K562 (cell line): ENCODE results near the gene GMPR2. TPM values are rescaled to one million over a fixed set of nuclear protein-coding genes. Genes with fewer than 3 reads are reported as not detected.

Experiments
- ATAC-seq: fragments of 200-7000 bp; cut with Tn5 transposase; 3 replicates; pipeline ENCODE4 v1.9.1; 2020; ENCODE audit warnings: moderate library complexity
- BruUV-seq: library from RNA; stranded (reverse); fragments of 400-500 nt; replicated peaks from 2 replicates; lab custom pipeline; 2021; lab: Mats Ljungman, UMichigan
- CTCF ChIA-PET: fragments of 300-600 bp; formaldehyde crosslinking; extraction: SDS; loops from one replicate; lab custom pipeline; 2021; ENCODE audit warnings: low intra/inter-chr PET ratio; lab: Yijun Ruan, JAX
- POLR2A ChIA-PET: fragments of 300-600, 350-650 bp; sonication (Branson Sonifier 250); formaldehyde crosslinking; extraction: SDS; loops from one replicate; lab custom pipeline; 2021; ENCODE audit warnings: antibody characterized with exemption, inconsistent platforms; lab: Yijun Ruan, JAX
- DNase-seq, 4 experiments: peaks; one replicate each; pipeline versions ENCODE4 v3.0.0 to v3.0.0-alpha.2; 2011 to 2018; ENCODE audit warnings: low spot score in 3 of 4, mixed read lengths in 3 of 4; ENCODE audit errors: extremely low read depth in 1 of 4
- FAIRE-seq: peaks from 2 replicates; lab custom pipeline; 2011; peaks lifted over from hg19 to GRCh38; lab: Jason Lieb, UNC
- H2AFZ ChIP-seq: 2 replicates; pipeline ENCODE4 v1.6.0; 2011; ENCODE audit warnings: low read depth, low read length, control low read depth, inconsistent platforms
- H3K27ac ChIP-seq: fragments of 200-600 bp; 3 replicates; pipeline ENCODE4 v1.8.0; 2011; ENCODE audit warnings: low read depth, mild to moderate bottlenecking, control low read depth, inconsistent platforms, low read length, moderate library complexity, mixed read lengths; ENCODE audit errors: extremely low read depth
- H3K27me3 ChIP-seq, 2 experiments: fragments of 300-600 bp in 1 of 2; 2 replicates in 1 of 2; 3 replicates in 1 of 2; pipeline versions ENCODE4 v1.6.0 to v1.8.0; 2011; ENCODE audit warnings: inconsistent platforms in 2 of 2, low read length in 2 of 2, mild to moderate bottlenecking in 1 of 2, mixed read lengths in 1 of 2, moderate library complexity in 1 of 2; ENCODE audit not compliant: control insufficient read depth in 2 of 2, insufficient read depth in 2 of 2
- H3K36me3 ChIP-seq: fragments of 300-600 bp; 3 replicates; pipeline ENCODE4 v1.8.0; 2011; ENCODE audit warnings: mild to moderate bottlenecking, low read length, inconsistent platforms; ENCODE audit not compliant: control insufficient read depth, insufficient read depth
- H3K4me1 ChIP-seq, 2 experiments: fragments of 200-600 bp in 1 of 2; replicated peaks in 1 of 2; 2 replicates in 1 of 2; 3 replicates in 1 of 2; pipeline versions ENCODE4 v1.5.1 to v1.8.0; 2011; ENCODE audit warnings: inconsistent platforms in 2 of 2, low read length in 2 of 2, mild to moderate bottlenecking in 1 of 2, mixed read lengths in 1 of 2, moderate library complexity in 1 of 2; ENCODE audit not compliant: control insufficient read depth in 2 of 2, insufficient read depth in 2 of 2
- H3K4me2 ChIP-seq: 2 replicates; pipeline ENCODE4 v1.6.1; 2011; ENCODE audit warnings: low read length, control low read depth, inconsistent platforms, mixed read lengths; ENCODE audit not compliant: insufficient read depth
- H3K4me3 ChIP-seq: fragments of 200-600 bp; sonication (generic), shearing (Covaris generic); 2 replicates; pipeline ENCODE4 v1.5.1; 2016; ENCODE audit warnings: control low read depth, inconsistent platforms
- H3K79me2 ChIP-seq: fragments of 200-600 bp; 3 replicates; pipeline ENCODE4 v1.8.0; 2011; ENCODE audit warnings: low read length, inconsistent platforms; ENCODE audit not compliant: control insufficient read depth, insufficient read depth
- H3K9ac ChIP-seq, 2 experiments: 2 replicates each; pipeline versions ENCODE4 v1.6.0 to v1.6.1; 2011; ENCODE audit warnings: low read depth in 2 of 2, low read length in 2 of 2, control low read depth in 1 of 2, inconsistent platforms in 1 of 2, mild to moderate bottlenecking in 1 of 2, mixed read lengths in 1 of 2; ENCODE audit not compliant: insufficient read depth in 1 of 2
- H3K9me1 ChIP-seq: one replicate; pipeline ENCODE4 v1.6.0; 2011; ENCODE audit warnings: inconsistent platforms, mild to moderate bottlenecking, low read length, moderate library complexity; ENCODE audit not compliant: control insufficient read depth, insufficient read depth
- H3K9me3 ChIP-seq: replicated peaks from 2 replicates; pipeline ENCODE4 v1.5.1; 2011; ENCODE audit warnings: low read depth, low read length, inconsistent platforms; ENCODE audit not compliant: control insufficient read depth, insufficient read depth
- H4K20me1 ChIP-seq: replicated peaks from 2 replicates; pipeline ENCODE4 v1.6.1; 2011; ENCODE audit warnings: low read length, inconsistent platforms, mixed read lengths; ENCODE audit not compliant: control insufficient read depth, insufficient read depth
- CHD2 ChIP-seq: IDR thresholded peaks from 2 replicates; pipeline ENCODE4 v1.6.1; 2011; ENCODE audit warnings: low read depth, low read length
- ELF4 ChIP-seq: fragments of 450-650 bp; formaldehyde crosslinking; IDR thresholded peaks from 2 replicates; pipeline ENCODE4 v1.4.0; 2022; ENCODE audit warnings: missing genetic modification characterization
- HDAC1 ChIP-seq, 2 experiments: fragments of 450-650 bp; IDR thresholded peaks; 2 replicates each; pipeline ENCODE4 v1.6.1; 2016 to 2017; ENCODE audit warnings: inconsistent platforms in 1 of 2, mild to moderate bottlenecking in 1 of 2, moderate library complexity in 1 of 2
- HMBOX1 ChIP-seq: sonication (generic); IDR thresholded peaks from 2 replicates; pipeline ENCODE4 v1.6.1; 2016
- MCM5 ChIP-seq: fragments of 450-650 bp; IDR thresholded peaks from 2 replicates; pipeline ENCODE4 v1.6.1; 2016; ENCODE audit warnings: low read depth
- NELFE ChIP-seq: IDR thresholded peaks from 2 replicates; pipeline ENCODE4 v1.6.1; 2011; ENCODE audit warnings: mild to moderate bottlenecking; ENCODE audit not compliant: insufficient read depth, insufficient read length
- STAT5B ChIP-seq: fragments of 250-450 bp; sonication (Bioruptor Pico); IDR thresholded peaks from 2 replicates; pipeline ENCODE4 v1.8.0; 2021; ENCODE audit warnings: mild to moderate bottlenecking, inconsistent platforms
- YY1 ChIP-seq, 3 experiments: IDR thresholded peaks; 2 replicates each; pipeline ENCODE4 v1.6.1; 2011; ENCODE audit warnings: low read length in 2 of 3, mild to moderate bottlenecking in 2 of 3, moderate library complexity in 2 of 3, borderline replicate concordance in 1 of 3, control low read depth in 1 of 3, low read depth in 1 of 3; ENCODE audit not compliant: insufficient read depth in 3 of 3, insufficient replicate concordance in 2 of 3, control insufficient read depth in 1 of 3, insufficient read length in 1 of 3; ENCODE audit errors: extremely low read depth in 1 of 3
- ZNF407 ChIP-seq: fragments of 450-650 bp; IDR thresholded peaks from 2 replicates; pipeline ENCODE4 v1.6.1; 2016; ENCODE audit warnings: low read depth
- ZNF764 ChIP-seq: fragments of 250-450 bp; sonication (Bioruptor Pico); IDR thresholded peaks from 2 replicates; pipeline ENCODE4 v1.4.0; 2020; ENCODE audit warnings: low read depth, mild to moderate bottlenecking, moderate library complexity
- WGBS: fragments of 100-300 bp; shearing (Covaris generic); methylation state at CpG from one replicate; pipeline ENCODE4 v1.1.6; 2016; ENCODE audit warnings: low coverage, mixed read lengths; ENCODE audit not compliant: insufficient coverage; ENCODE audit errors: missing lambda C conversion rate; 5-methylcytosine and 5-hydroxymethylcytosine counted together
- in situ Hi-C: fragments of 300-500 bp; cut with MboI; formaldehyde crosslinking; loops from 4 replicates; pipeline ENCODE4 v1.15.0; 2018; ENCODE audit warnings: inconsistent platforms, mixed read lengths
- intact Hi-C: fragments of 100-400 bp; cut with micrococcal nuclease; formaldehyde crosslinking; loops from 2 replicates; pipeline ENCODE4 v1.14.2; 2022
- polyA plus RNA-seq, 8 experiments: library from polyadenylated mRNA; depleted of rRNA in 4 of 8; stranded (reverse) in 5 of 8; unstranded in 3 of 8; fragments of >200 nt; fragmentation: Nextera tagmentation in 2 of 8; fragmentation: Illumina TruSeq in 1 of 8; extraction: Ambion mirVana in 2 of 8; extraction: Trizol in 1 of 8; gene quantifications; 2 replicates each; pipeline versions ENCODE4 v1.2.1 to v1.2.3, GENCODE V29; 2011 to 2014; ENCODE audit warnings: inconsistent platforms in 1 of 8, missing spikeins in 1 of 8
- total RNA-seq, 7 experiments: library from RNA; depleted of rRNA in 6 of 7; stranded (reverse); fragments of >200 nt in 6 of 7; fragmentation: Illumina TruSeq in 2 of 7; extraction: Trizol in 2 of 7; gene quantifications; 2 replicates each; pipeline versions ENCODE4 v1.2.1 to v1.2.3, GENCODE V29; 2011 to 2021; ENCODE audit warnings: low replicate concordance in 1 of 7

Gene GMPR2
- total and polyA plus RNA-seq, 9 of the 15 experiments (the other 6 are each of a cell fraction or from before 2014, with no cell fraction given): 26.4 to 67.4 (median 36.3) TPM

GRCh38 chr14:24207104-24207551 lies 25.6 kb upstream of the GMPR2 start:
- ChIA-PET CTCF (no interaction called here), POLR2A (interaction anchor here (0.6 to 4.0 kb wide), 3 partner anchors 11 to 123 kb away, joined by 3 to 19 read pairs (median 4); partner anchors contain the start of genes CIDEB and TM9SF1)
- DNase-seq: no peak
- H3K4me1 ChIP-seq: peaks cover 8 to 13% of the 10 kb centered on the region in 2 experiments; a peak in 4 of 5 replicates
- in situ Hi-C loops (no loop called here), intact Hi-C loops (no loop called here)
- no peaks in the 10 kb centered on the region for H3K9me1 ChIP-seq
- ATAC-seq: no peak
- WGBS: 89% methylated on average over 5 of the region's 5 CpGs
- peaks cover 65% of the 10 kb centered on the region; the same call in 2 of the 3 replicates for H3K36me3 ChIP-seq
- no peaks in the 10 kb centered on the region; the same call in 1 of the 2 replicates for H4K20me1 ChIP-seq
- no peak for FAIRE-seq
- H3K79me2 ChIP-seq: peaks cover 8% of the 10 kb centered on the region; the same call in 2 of the 3 replicates
- no peak overlapping the region for H3K4me3 ChIP-seq
- BruUV-seq: no TSS peak
- no peak overlapping the region for H3K4me2 ChIP-seq
- H3K9ac ChIP-seq: no peak overlapping the region; a peak in 1 of 4 replicates
- no peaks in the 10 kb centered on the region for H3K9me3 ChIP-seq
- no peaks in the 10 kb centered on the region for H3K27me3 ChIP-seq
- H2AFZ ChIP-seq: no peak overlapping the region
- TF ChIP-seq ZNF407 (no peak), MCM5 (no peak), CHD2 (no peak), HDAC1 (IDR thresholded peaks at IDR 0.05) (no peak), YY1 (IDR thresholded peaks at IDR 0.05; ENCODE audit: borderline replicate concordance in 1 of 3, control insufficient read depth in 1 of 3, extremely low read depth in 1 of 3, insufficient read depth in 3 of 3, insufficient read length in 1 of 3, insufficient replicate concordance in 2 of 3, low read depth in 1 of 3, low read length in 2 of 3) (no peak), STAT5B (CRISPR knock-in tag) (no peak), ZNF764 (CRISPR knock-in tag) (no peak), HMBOX1 (no peak), NELFE (no peak), ELF4 (no peak)
- TF ChIP-seq, all 486 proteins: peak for 0
- H3K27ac ChIP-seq: no peak overlapping the region
